GM06990 (cell line): ENCODE data around the gene LRRC66.

Source experiments
- DNase-seq: peaks from one replicate; pipeline ENCODE4 v3.0.0-alpha.2; 2011; ENCODE audit not compliant: insufficient read length; ENCODE audit errors: extremely low read depth
- H3K27me3 ChIP-seq: replicated peaks from 2 replicates; pipeline ENCODE4 v1.6.0; 2011; ENCODE audit warnings: low read length; ENCODE audit not compliant: control insufficient read depth, insufficient read depth
- H3K36me3 ChIP-seq: 2 replicates; pipeline ENCODE4 v1.5.1; 2011; ENCODE audit warnings: low read length; ENCODE audit not compliant: control insufficient read depth, insufficient read depth
- H3K4me3 ChIP-seq: replicated peaks from 2 replicates; pipeline ENCODE4 v1.5.1; 2011; ENCODE audit warnings: low read depth, mild to moderate bottlenecking, control low read depth, low read length
- CTCF ChIP-seq: IDR thresholded peaks from 2 replicates; pipeline ENCODE4 v1.5.1; 2011; ENCODE audit warnings: low read length, control low read depth, mild to moderate bottlenecking, inconsistent platforms; ENCODE audit not compliant: insufficient read depth, poor library complexity, severe bottlenecking

Gene LRRC66

GRCh38 chr4:52019936-52020657, at the start of gene LRRC66:
LRRC66 (minus strand) TSS chr4:52020363; CDS start chr4:52017613, 2,750 bp downstream.
- Histone ChIP-seq H3K27me3 (no peaks in the 10 kb centered on the region), H3K4me3 (no peak within 1 kb of the TSS), H3K36me3 (no peaks in the 10 kb centered on the region; the same call in 1 of the 2 replicates)
- no peak for DNase-seq
- no peak for TF ChIP-seq CTCF

GRCh38 chr4:52069571-52069970, 49.4 kb upstream of the LRRC66 start:
- no peak for TF ChIP-seq CTCF
- Histone ChIP-seq H3K27me3 (no peaks in the 10 kb centered on the region), H3K4me3 (no peak overlapping the region), H3K36me3 (no peaks in the 10 kb centered on the region)
- no peak for DNase-seq

- H3K27me3 ChIP-seq = no peaks in the 10 kb centered on the region
- DNase-seq = no peak
These were observed 39.2 kb upstream of the LRRC66 start for GRCh38 chr4:52059372-52059771.

GRCh38 chr4:52058275-52058674, 38.1 kb upstream of the LRRC66 start:
- H3K4me3 ChIP-seq = no peak overlapping the region
- no peaks in the 10 kb centered on the region for H3K36me3 ChIP-seq
- no peaks in the 10 kb centered on the region for H3K27me3 ChIP-seq
- no peak for DNase-seq
- no peak for TF ChIP-seq CTCF

More at GRCh38 chr4:52059372-52059771, 39.2 kb upstream of the LRRC66 start:
- no peak for TF ChIP-seq CTCF
- no peak overlapping the region for H3K4me3 ChIP-seq
- H3K36me3 ChIP-seq = no peaks in the 10 kb centered on the region

- Histone ChIP-seq H3K36me3 (no peaks in the 10 kb centered on the region), H3K4me3 (no peak overlapping the region), H3K27me3 (no peaks in the 10 kb centered on the region)
- TF ChIP-seq CTCF = no peak
- no peak for DNase-seq
These were observed 37.0 kb upstream of the LRRC66 start for GRCh38 chr4:52057196-52057595.
